K562 (cell line): ENCODE data around the gene RBMS3. TPM values are rescaled to one million over a fixed set of nuclear protein-coding genes. Genes with fewer than 3 reads are reported as not detected.
"Not testable (repeated sequence)": the region's sequence is repeated elsewhere in the genome, so short reads cannot be mapped to it uniquely, and the experiment has no call there.

Source experiments
- ATAC-seq: fragments of 200-7000 bp; cut with Tn5 transposase; 3 replicates; pipeline ENCODE4 v1.9.1; 2020; ENCODE audit warnings: moderate library complexity
- BruUV-seq: library from RNA; stranded (reverse); fragments of 400-500 nt; replicated peaks from 2 replicates; lab custom pipeline; 2021; lab: Mats Ljungman, UMichigan
- CTCF ChIA-PET: fragments of 300-600 bp; formaldehyde crosslinking; extraction: SDS; loops from one replicate; lab custom pipeline; 2021; ENCODE audit warnings: low intra/inter-chr PET ratio; lab: Yijun Ruan, JAX
- POLR2A ChIA-PET: fragments of 300-600, 350-650 bp; sonication (Branson Sonifier 250); formaldehyde crosslinking; extraction: SDS; loops from one replicate; lab custom pipeline; 2021; ENCODE audit warnings: antibody characterized with exemption, inconsistent platforms; lab: Yijun Ruan, JAX
- DNase-seq, 4 experiments: peaks; one replicate each; pipeline versions ENCODE4 v3.0.0 to v3.0.0-alpha.2; 2011 to 2018; ENCODE audit warnings: low spot score in 3 of 4, mixed read lengths in 3 of 4; ENCODE audit errors: extremely low read depth in 1 of 4
- FAIRE-seq: peaks from 2 replicates; lab custom pipeline; 2011; peaks lifted over from hg19 to GRCh38; lab: Jason Lieb, UNC
- H2AFZ ChIP-seq: 2 replicates; pipeline ENCODE4 v1.6.0; 2011; ENCODE audit warnings: low read depth, low read length, control low read depth, inconsistent platforms
- H3K27ac ChIP-seq: fragments of 200-600 bp; 3 replicates; pipeline ENCODE4 v1.8.0; 2011; ENCODE audit warnings: low read depth, mild to moderate bottlenecking, control low read depth, inconsistent platforms, low read length, moderate library complexity, mixed read lengths; ENCODE audit errors: extremely low read depth
- H3K27me3 ChIP-seq, 2 experiments: fragments of 300-600 bp in 1 of 2; 2 replicates in 1 of 2; 3 replicates in 1 of 2; pipeline versions ENCODE4 v1.6.0 to v1.8.0; 2011; ENCODE audit warnings: inconsistent platforms in 2 of 2, low read length in 2 of 2, mild to moderate bottlenecking in 1 of 2, mixed read lengths in 1 of 2, moderate library complexity in 1 of 2; ENCODE audit not compliant: control insufficient read depth in 2 of 2, insufficient read depth in 2 of 2
- H3K36me3 ChIP-seq: fragments of 300-600 bp; 3 replicates; pipeline ENCODE4 v1.8.0; 2011; ENCODE audit warnings: mild to moderate bottlenecking, low read length, inconsistent platforms; ENCODE audit not compliant: control insufficient read depth, insufficient read depth
- H3K4me1 ChIP-seq, 2 experiments: fragments of 200-600 bp in 1 of 2; replicated peaks in 1 of 2; 2 replicates in 1 of 2; 3 replicates in 1 of 2; pipeline versions ENCODE4 v1.5.1 to v1.8.0; 2011; ENCODE audit warnings: inconsistent platforms in 2 of 2, low read length in 2 of 2, mild to moderate bottlenecking in 1 of 2, mixed read lengths in 1 of 2, moderate library complexity in 1 of 2; ENCODE audit not compliant: control insufficient read depth in 2 of 2, insufficient read depth in 2 of 2
- H3K4me2 ChIP-seq: 2 replicates; pipeline ENCODE4 v1.6.1; 2011; ENCODE audit warnings: low read length, control low read depth, inconsistent platforms, mixed read lengths; ENCODE audit not compliant: insufficient read depth
- H3K4me3 ChIP-seq: fragments of 200-600 bp; sonication (generic), shearing (Covaris generic); 2 replicates; pipeline ENCODE4 v1.5.1; 2016; ENCODE audit warnings: control low read depth, inconsistent platforms
- H3K79me2 ChIP-seq: fragments of 200-600 bp; 3 replicates; pipeline ENCODE4 v1.8.0; 2011; ENCODE audit warnings: low read length, inconsistent platforms; ENCODE audit not compliant: control insufficient read depth, insufficient read depth
- H3K9ac ChIP-seq, 2 experiments: 2 replicates each; pipeline versions ENCODE4 v1.6.0 to v1.6.1; 2011; ENCODE audit warnings: low read depth in 2 of 2, low read length in 2 of 2, control low read depth in 1 of 2, inconsistent platforms in 1 of 2, mild to moderate bottlenecking in 1 of 2, mixed read lengths in 1 of 2; ENCODE audit not compliant: insufficient read depth in 1 of 2
- H3K9me1 ChIP-seq: one replicate; pipeline ENCODE4 v1.6.0; 2011; ENCODE audit warnings: inconsistent platforms, mild to moderate bottlenecking, low read length, moderate library complexity; ENCODE audit not compliant: control insufficient read depth, insufficient read depth
- H3K9me3 ChIP-seq: replicated peaks from 2 replicates; pipeline ENCODE4 v1.5.1; 2011; ENCODE audit warnings: low read depth, low read length, inconsistent platforms; ENCODE audit not compliant: control insufficient read depth, insufficient read depth
- H4K20me1 ChIP-seq: replicated peaks from 2 replicates; pipeline ENCODE4 v1.6.1; 2011; ENCODE audit warnings: low read length, inconsistent platforms, mixed read lengths; ENCODE audit not compliant: control insufficient read depth, insufficient read depth
- NFATC3 ChIP-seq: fragments of 450-650 bp; IDR thresholded peaks from 2 replicates; pipeline ENCODE4 v1.6.1; 2017; ENCODE audit warnings: mild to moderate bottlenecking
- ZC3H8 ChIP-seq: fragments of 450-650 bp; IDR thresholded peaks from 2 replicates; pipeline ENCODE4 v1.6.1; 2017
- WGBS: fragments of 100-300 bp; shearing (Covaris generic); methylation state at CpG from one replicate; pipeline ENCODE4 v1.1.6; 2016; ENCODE audit warnings: low coverage, mixed read lengths; ENCODE audit not compliant: insufficient coverage; ENCODE audit errors: missing lambda C conversion rate; 5-methylcytosine and 5-hydroxymethylcytosine counted together
- in situ Hi-C: fragments of 300-500 bp; cut with MboI; formaldehyde crosslinking; loops from 4 replicates; pipeline ENCODE4 v1.15.0; 2018; ENCODE audit warnings: inconsistent platforms, mixed read lengths
- intact Hi-C: fragments of 100-400 bp; cut with micrococcal nuclease; formaldehyde crosslinking; loops from 2 replicates; pipeline ENCODE4 v1.14.2; 2022
- polyA plus RNA-seq, 8 experiments: library from polyadenylated mRNA; depleted of rRNA in 4 of 8; stranded (reverse) in 5 of 8; unstranded in 3 of 8; fragments of >200 nt; fragmentation: Nextera tagmentation in 2 of 8; fragmentation: Illumina TruSeq in 1 of 8; extraction: Ambion mirVana in 2 of 8; extraction: Trizol in 1 of 8; gene quantifications; 2 replicates each; pipeline versions ENCODE4 v1.2.1 to v1.2.3, GENCODE V29; 2011 to 2014; ENCODE audit warnings: inconsistent platforms in 1 of 8, missing spikeins in 1 of 8
- small RNA-seq: library from RNA; depleted of rRNA; stranded (forward); fragments of <200 nt; gene quantifications from one replicate; pipeline ENCODE3, GENCODE V24; 2014
- total RNA-seq, 7 experiments: library from RNA; depleted of rRNA in 6 of 7; stranded (reverse); fragments of >200 nt in 6 of 7; fragmentation: Illumina TruSeq in 2 of 7; extraction: Trizol in 2 of 7; gene quantifications; 2 replicates each; pipeline versions ENCODE4 v1.2.1 to v1.2.3, GENCODE V29; 2011 to 2021; ENCODE audit warnings: low replicate concordance in 1 of 7

The RBMS3 gene
- total and polyA plus RNA-seq, 9 of the 15 experiments (the other 6 are each of a cell fraction or from before 2014, with no cell fraction given): 0.20 TPM; not detected in 8

- H3K4me1 ChIP-seq, DNase-seq, H3K27me3 ChIP-seq, H3K4me2 ChIP-seq, H3K27ac ChIP-seq, H2AFZ ChIP-seq, H3K9me3 ChIP-seq, H3K9ac ChIP-seq, H3K9me1 ChIP-seq, H3K36me3 ChIP-seq, intact Hi-C loops, CTCF ChIA-PET, H3K79me2 ChIP-seq, in situ Hi-C loops, BruUV-seq, H4K20me1 ChIP-seq, H3K4me3 ChIP-seq, POLR2A ChIA-PET, FAIRE-seq, ATAC-seq: not testable (repeated sequence)
- 1% methylated on average over 9 of the region's 9 CpGs for WGBS
These were observed 769.2 kb downstream of the RBMS3 start for GRCh38 chr3:30050116-30050515.

- CTCF ChIA-PET: no interaction called here
- Histone ChIP-seq H3K4me1 (no peaks in the 10 kb centered on the region), H3K4me3 (no peak overlapping the region), H3K36me3 (no peaks in the 10 kb centered on the region), H4K20me1 (no peaks in the 10 kb centered on the region), H3K27me3 (no peaks in the 10 kb centered on the region), H3K4me2 (no peak overlapping the region), H3K9ac (no peak overlapping the region), H3K27ac (no peak overlapping the region), H3K9me1 (no peaks in the 10 kb centered on the region), H2AFZ (no peak overlapping the region), H3K79me2 (no peaks in the 10 kb centered on the region), H3K9me3 (no peaks in the 10 kb centered on the region)
- ATAC-seq (no peak), DNase-seq (no peak), FAIRE-seq (no peak)
- intact Hi-C loops: no loop called here
- in situ Hi-C loops: no loop called here
- TF ChIP-seq NFATC3: no peak
- no peak for TF ChIP-seq ZC3H8
- no TSS peak for BruUV-seq
- POLR2A ChIA-PET: no interaction called here
These were observed 778.4 kb downstream of the RBMS3 start for GRCh38 chr3:30059240-30059639.

Small RNAs within 50 kb of the gene (small RNA-seq; reads per million reads assigned to genes)
- gene MTND4LP9: not detected
